ENCODE data around the gene ZRANB2.

DNA sequence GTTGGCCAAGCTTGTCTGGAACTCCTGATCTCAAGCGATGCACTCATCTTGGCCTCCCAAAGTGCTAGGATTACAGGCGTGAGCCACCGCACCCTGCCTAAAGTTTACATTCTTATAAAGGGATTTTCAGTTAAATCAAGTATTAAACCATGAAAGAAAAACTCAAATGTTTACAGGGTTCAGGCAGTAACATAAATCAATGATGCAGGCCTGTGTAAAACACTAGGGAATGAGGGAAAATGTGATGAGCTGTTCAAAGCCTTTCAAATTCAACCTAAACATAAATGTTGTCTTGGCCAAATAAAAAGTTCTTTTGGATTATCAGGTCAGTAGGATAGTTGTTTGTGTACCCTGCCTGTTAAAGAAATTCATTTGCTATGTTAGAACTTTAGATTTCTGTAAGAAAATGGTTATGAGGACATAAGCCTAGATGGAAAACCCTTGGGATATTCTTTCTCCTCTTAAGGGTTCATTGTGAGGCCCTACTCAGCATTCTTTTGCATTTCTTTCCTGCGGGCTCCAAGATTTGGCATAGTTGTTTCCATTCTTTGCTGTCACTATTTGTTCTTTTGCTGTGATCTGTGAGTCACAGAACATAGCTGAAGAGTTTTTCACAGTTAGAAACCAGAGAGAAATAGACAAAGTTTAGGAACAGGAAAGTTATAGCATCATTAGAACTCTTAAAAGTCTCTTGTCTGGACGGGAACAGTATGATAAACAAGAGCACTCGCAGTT is 8.9 kb upstream of the ZRANB2 start:
- TF ChIP-seq, protein P1, sequence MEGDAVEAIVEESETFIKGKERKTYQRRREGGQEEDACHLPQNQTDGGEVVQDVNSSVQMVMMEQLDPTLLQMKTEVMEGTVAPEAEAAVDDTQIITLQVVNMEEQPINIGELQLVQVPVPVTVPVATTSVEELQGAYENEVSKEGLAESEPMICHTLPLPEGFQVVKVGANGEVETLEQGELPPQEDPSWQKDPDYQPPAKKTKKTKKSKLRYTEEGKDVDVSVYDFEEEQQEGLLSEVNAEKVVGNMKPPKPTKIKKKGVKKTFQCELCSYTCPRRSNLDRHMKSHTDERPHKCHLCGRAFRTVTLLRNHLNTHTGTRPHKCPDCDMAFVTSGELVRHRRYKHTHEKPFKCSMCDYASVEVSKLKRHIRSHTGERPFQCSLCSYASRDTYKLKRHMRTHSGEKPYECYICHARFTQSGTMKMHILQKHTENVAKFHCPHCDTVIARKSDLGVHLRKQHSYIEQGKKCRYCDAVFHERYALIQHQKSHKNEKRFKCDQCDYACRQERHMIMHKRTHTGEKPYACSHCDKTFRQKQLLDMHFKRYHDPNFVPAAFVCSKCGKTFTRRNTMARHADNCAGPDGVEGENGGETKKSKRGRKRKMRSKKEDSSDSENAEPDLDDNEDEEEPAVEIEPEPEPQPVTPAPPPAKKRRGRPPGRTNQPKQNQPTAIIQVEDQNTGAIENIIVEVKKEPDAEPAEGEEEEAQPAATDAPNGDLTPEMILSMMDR (IDR thresholded peaks at IDR 0.05) = no peak
- TF ChIP-seq POLR2A (IDR thresholded peaks at IDR 0.05) = no peak

Data from lower leg skin (tissue), 3 donors.